T-cell (primary cell): ENCODE results near the gene KCNJ12. TPM values are rescaled to one million over a fixed set of nuclear protein-coding genes. Genes with fewer than 3 reads are reported as not detected.

Source experiments
- ATAC-seq, 4 experiments: fragments of 200-7000 bp in 3 of 4; fragments of 150-1000 bp in 1 of 4; cut with Tn5 transposase; replicated peaks in 1 of 4; 1 replicate in 3 of 4; 2 replicates in 1 of 4; pipeline ENCODE4 v1.10.0; 2021; ENCODE audit warnings: moderate library complexity in 3 of 4, mild to moderate bottlenecking in 2 of 4, moderate number of reproducible peaks in 1 of 4
- CTCF ChIA-PET, 2 donors: fragments of 300-600 bp; sonication (Branson Sonifier 250); formaldehyde crosslinking; loops; one replicate each; lab custom pipeline; 2022; ENCODE audit warnings: antibody characterized with exemption in 2 of 2; lab: Charles Lee
- POLR2A ChIA-PET, 2 donors: fragments of 300-600 bp; sonication (Branson Sonifier 250); formaldehyde crosslinking; loops; one replicate each; lab custom pipeline; 2022; ENCODE audit warnings: antibody characterized with exemption in 2 of 2; lab: Charles Lee
- DNase-seq, 35 experiments: peaks; one replicate each; pipeline versions ENCODE4 v3.0.0 to v3.0.0-alpha.2; 2013 to 2023
- H3K27ac ChIP-seq: one replicate; pipeline ENCODE4 v1.5.1; 2013; ENCODE audit warnings: low read length
- H3K27me3 ChIP-seq, 2 experiments: replicated peaks in 1 of 2; 1 replicate in 1 of 2; 2 replicates in 1 of 2; pipeline versions ENCODE4 v1.6.1 to v1.7.0; 2013; ENCODE audit warnings: low read length in 1 of 2, mixed read lengths in 1 of 2; ENCODE audit not compliant: control insufficient read depth in 2 of 2, insufficient read depth in 2 of 2; ENCODE audit errors: extremely low read depth in 1 of 2
- H3K36me3 ChIP-seq, 2 donors: 1 replicate in 1 of 2; 2 replicates in 1 of 2; pipeline versions ENCODE4 v1.6.1 to v1.7.0; 2013; ENCODE audit warnings: low read length in 1 of 2; ENCODE audit not compliant: control insufficient read depth in 2 of 2, insufficient read depth in 1 of 2; ENCODE audit errors: extremely low read depth in 1 of 2
- H3K4me1 ChIP-seq, 2 experiments: 1 replicate in 1 of 2; 2 replicates in 1 of 2; pipeline versions ENCODE4 v1.6.1 to v1.7.0; 2013; ENCODE audit warnings: low read length in 2 of 2, mixed read lengths in 1 of 2; ENCODE audit not compliant: insufficient read depth in 2 of 2, control insufficient read depth in 1 of 2; ENCODE audit errors: extremely low read depth in 1 of 2
- H3K4me3 ChIP-seq, 2 donors: 1 replicate in 1 of 2; 2 replicates in 1 of 2; pipeline versions ENCODE4 v1.5.1 to v1.7.0; 2013; ENCODE audit warnings: mild to moderate bottlenecking in 2 of 2, low read length in 1 of 2, moderate library complexity in 1 of 2; ENCODE audit not compliant: control insufficient read depth in 1 of 2; ENCODE audit errors: extremely low read depth in 1 of 2
- H3K9me3 ChIP-seq: 2 replicates; pipeline ENCODE4 v1.7.0; 2013
- H3K27ac Mint-ChIP-seq, 2 donors: one replicate each; pipeline ENCODE4 v1.8.0; 2020 to 2021; ENCODE audit warnings: mild to moderate bottlenecking in 2 of 2, mixed read lengths in 2 of 2
- H3K27me3 Mint-ChIP-seq, 2 donors: one replicate each; pipeline ENCODE4 v1.8.0; 2021 to 2022; ENCODE audit warnings: mixed read lengths in 2 of 2
- H3K36me3 Mint-ChIP-seq: one replicate; pipeline ENCODE4 v1.8.0; 2021; ENCODE audit warnings: mixed read lengths
- H3K4me1 Mint-ChIP-seq, 3 donors: one replicate each; pipeline ENCODE4 v1.8.0; 2020 to 2022; ENCODE audit warnings: mixed read lengths in 3 of 3, mild to moderate bottlenecking in 1 of 3
- H3K4me3 Mint-ChIP-seq, 3 donors: one replicate each; pipeline ENCODE4 v1.8.0; 2020 to 2022; ENCODE audit warnings: mild to moderate bottlenecking in 3 of 3, mixed read lengths in 3 of 3, moderate library complexity in 3 of 3
- H3K9me3 Mint-ChIP-seq, 3 donors: one replicate each; pipeline ENCODE4 v1.8.0; 2020 to 2022; ENCODE audit warnings: mixed read lengths in 3 of 3
- WGBS: methylation state at CpG from one replicate; pipeline ENCODE4 v1.1.5; 2013; ENCODE audit warnings: missing lambda C conversion rate; ENCODE audit not compliant: insufficient coverage; 5-methylcytosine and 5-hydroxymethylcytosine counted together
- total RNA-seq, 35 experiments: library from RNA in 6 of 35; stranded (reverse) in 6 of 35; fragments of 120-200 nt in 1 of 35; gene quantifications; one replicate each; pipeline versions ENCODE4 v1.2.1 to v1.2.4 and lab custom pipeline; 2013 to 2026

The KCNJ12 gene
- total RNA-seq, 5 donors from 2014 or later (not counting 1 experiment from before 2014, with no cell fraction given): 0.03 to 0.23 (median 0.10) TPM

GRCh38 chr17:21389394-21389793, 13.2 kb downstream of the KCNJ12 start:
- POLR2A ChIA-PET: no interaction called here
- H3K27ac Mint-ChIP-seq: no peak overlapping the region
- no peaks in the 10 kb centered on the region for H3K9me3 ChIP-seq
- H3K36me3 ChIP-seq: no peaks in the 10 kb centered on the region
- CTCF ChIA-PET: no interaction called here
- H3K4me3 ChIP-seq: no peak overlapping the region
- 0% methylated on average over 2 of the region's 7 CpGs for WGBS
- H3K27ac ChIP-seq: no peak overlapping the region
- H3K36me3 Mint-ChIP-seq: no peaks in the 10 kb centered on the region
- H3K4me1 Mint-ChIP-seq: no peaks in the 10 kb centered on the region
- H3K4me3 Mint-ChIP-seq: no peak overlapping the region
- H3K27me3 Mint-ChIP-seq: peaks cover 0 to 11% of the 10 kb centered on the region in 2 donors
- no peaks in the 10 kb centered on the region for H3K9me3 Mint-ChIP-seq
- H3K4me1 ChIP-seq: no peaks in the 10 kb centered on the region
- H3K27me3 ChIP-seq: peaks cover 0 to 33% of the 10 kb centered on the region in 2 experiments
- no peak for DNase-seq
- no peak for ATAC-seq

- Mint-ChIP-seq H3K4me1 (no peaks in the 10 kb centered on the region), H3K36me3 (no peaks in the 10 kb centered on the region), H3K27me3 (peaks cover 0 to 11% of the 10 kb centered on the region in 2 donors), H3K9me3 (no peaks in the 10 kb centered on the region), H3K4me3 (no peak overlapping the region), H3K27ac (no peak overlapping the region)
- Histone ChIP-seq H3K27ac (no peak overlapping the region), H3K4me1 (no peaks in the 10 kb centered on the region), H3K36me3 (no peaks in the 10 kb centered on the region), H3K27me3 (peaks cover 0 to 33% of the 10 kb centered on the region in 2 experiments), H3K9me3 (no peaks in the 10 kb centered on the region), H3K4me3 (no peak overlapping the region)
- DNase-seq: no peak
- 64% methylated on average over 5 of the region's 9 CpGs for WGBS
- no peak for ATAC-seq
- POLR2A ChIA-PET: no interaction called here
- CTCF ChIA-PET: no interaction called here
Measured at GRCh38 chr17:21390294-21390693, 14.1 kb downstream of the KCNJ12 start.

GRCh38 chr17:21392266-21392665, 16.1 kb downstream of the KCNJ12 start:
- H3K27ac ChIP-seq: no peak overlapping the region
- H3K27me3 Mint-ChIP-seq: peaks cover 0 to 11% of the 10 kb centered on the region in 2 donors
- ATAC-seq (no peak), DNase-seq (no peak)
- POLR2A ChIA-PET: no interaction called here
- CTCF ChIA-PET: no interaction called here
- H3K27ac Mint-ChIP-seq: no peak overlapping the region
- H3K4me3 ChIP-seq: no peak overlapping the region
- no peaks in the 10 kb centered on the region for H3K4me1 ChIP-seq
- H3K4me3 Mint-ChIP-seq: no peak overlapping the region
- H3K36me3 ChIP-seq: no peaks in the 10 kb centered on the region
- 68% methylated on average over 7 of the region's 7 CpGs for WGBS
- no peaks in the 10 kb centered on the region for H3K4me1 Mint-ChIP-seq
- no peaks in the 10 kb centered on the region for H3K9me3 ChIP-seq
- no peaks in the 10 kb centered on the region for H3K36me3 Mint-ChIP-seq
- peaks cover 0 to 33% of the 10 kb centered on the region in 2 experiments for H3K27me3 ChIP-seq
- no peaks in the 10 kb centered on the region for H3K9me3 Mint-ChIP-seq

GRCh38 chr17:21394265-21394664, 18.1 kb downstream of the KCNJ12 start:
- peaks cover 0 to 27% of the 10 kb centered on the region in 2 experiments for H3K27me3 ChIP-seq
- no peak overlapping the region for H3K4me3 ChIP-seq
- DNase-seq: no peak
- ChIA-PET CTCF (no interaction called here), POLR2A (no interaction called here)
- no peak overlapping the region for H3K27ac ChIP-seq
- WGBS: 80% methylated on average over 2 of the region's 2 CpGs
- Mint-ChIP-seq H3K27me3 (peaks cover 0 to 11% of the 10 kb centered on the region in 2 donors), H3K36me3 (no peaks in the 10 kb centered on the region), H3K4me3 (no peak overlapping the region), H3K27ac (no peak overlapping the region), H3K9me3 (no peaks in the 10 kb centered on the region), H3K4me1 (no peaks in the 10 kb centered on the region)
- no peaks in the 10 kb centered on the region for H3K36me3 ChIP-seq
- no peak for ATAC-seq
- H3K4me1 ChIP-seq: no peaks in the 10 kb centered on the region
- H3K9me3 ChIP-seq: no peaks in the 10 kb centered on the region

GRCh38 chr17:21395764-21396163, 19.6 kb downstream of the KCNJ12 start:
- no peaks in the 10 kb centered on the region for H3K9me3 Mint-ChIP-seq

GRCh38 chr17:21396237-21396636, 20.1 kb downstream of the KCNJ12 start:
- CTCF ChIA-PET: no interaction called here

More at GRCh38 chr17:21395764-21396163, 19.6 kb downstream of the KCNJ12 start:
- Mint-ChIP-seq H3K4me1 (no peaks in the 10 kb centered on the region), H3K4me3 (no peak overlapping the region), H3K36me3 (no peaks in the 10 kb centered on the region), H3K27ac (no peak overlapping the region), H3K27me3 (peaks cover 0 to 9% of the 10 kb centered on the region in 2 donors)
- ChIA-PET POLR2A (no interaction called here), CTCF (no interaction called here)
- H3K36me3 ChIP-seq: no peaks in the 10 kb centered on the region
- peaks cover 0 to 25% of the 10 kb centered on the region in 2 experiments for H3K27me3 ChIP-seq
- no peak overlapping the region for H3K4me3 ChIP-seq
- ATAC-seq (no peak), DNase-seq (no peak)
- H3K27ac ChIP-seq: no peak overlapping the region
- no peaks in the 10 kb centered on the region for H3K9me3 ChIP-seq
- H3K4me1 ChIP-seq: no peaks in the 10 kb centered on the region
- 64% methylated on average over 5 of the region's 5 CpGs for WGBS

More at GRCh38 chr17:21396237-21396636, 20.1 kb downstream of the KCNJ12 start:
- Histone ChIP-seq H3K27ac (no peak overlapping the region), H3K36me3 (no peaks in the 10 kb centered on the region), H3K27me3 (peaks cover 0 to 22% of the 10 kb centered on the region in 2 experiments), H3K4me1 (no peaks in the 10 kb centered on the region), H3K4me3 (no peak overlapping the region), H3K9me3 (no peaks in the 10 kb centered on the region)
- POLR2A ChIA-PET: no interaction called here
- 85% methylated on average over 11 of the region's 14 CpGs for WGBS
- DNase-seq (no peak), ATAC-seq (no peak)
- H3K4me3 Mint-ChIP-seq: no peak overlapping the region
- no peaks in the 10 kb centered on the region for H3K36me3 Mint-ChIP-seq
- no peaks in the 10 kb centered on the region for H3K9me3 Mint-ChIP-seq
- no peak overlapping the region for H3K27ac Mint-ChIP-seq
- peaks cover 0 to 9% of the 10 kb centered on the region in 2 donors for H3K27me3 Mint-ChIP-seq
- H3K4me1 Mint-ChIP-seq: no peaks in the 10 kb centered on the region
